HG03103 (cell line): Measurements from ENCODE around the gene RAPGEF5.

ENCODE experiments used
- ATAC-seq: cut with Tn5 transposase; IDR thresholded peaks from one replicate; pipeline ENCODE4 v1.9.1; 2021; ENCODE audit warnings: low read depth; ENCODE audit not compliant: unreplicated experiment

Gene RAPGEF5

GRCh38 chr7:22230238-22230637 is 126.7 kb downstream of the RAPGEF5 start:
- no peak for ATAC-seq

GRCh38 chr7:22229148-22229547 is 127.8 kb downstream of the RAPGEF5 start:
- ATAC-seq: no peak

GRCh38 chr7:22223807-22224206 is 133.1 kb downstream of the RAPGEF5 start:
- no peak for ATAC-seq

- ATAC-seq: no peak
Observed at GRCh38 chr7:22220941-22221340, 136.0 kb downstream of the RAPGEF5 start.

GRCh38 chr7:22219739-22220493 is 137.0 kb downstream of the RAPGEF5 start:
- no peak for ATAC-seq

- ATAC-seq: no peak
Observed at GRCh38 chr7:22219036-22219435, 137.9 kb downstream of the RAPGEF5 start.

- no peak for ATAC-seq
Observed at GRCh38 chr7:22216832-22217475, 140.0 kb downstream of the RAPGEF5 start.

GRCh38 chr7:22216309-22216708 is 140.6 kb downstream of the RAPGEF5 start:
- no peak for ATAC-seq

- no peak for ATAC-seq
Observed at GRCh38 chr7:22214000-22214399, 143.0 kb downstream of the RAPGEF5 start.

- ATAC-seq: no peak
Observed at GRCh38 chr7:22213081-22213480, 143.9 kb downstream of the RAPGEF5 start.

GRCh38 chr7:22210967-22211366 is 146.0 kb downstream of the RAPGEF5 start:
- no peak for ATAC-seq

GRCh38 chr7:22210355-22210754 is 146.6 kb downstream of the RAPGEF5 start:
- no peak for ATAC-seq

- ATAC-seq: no peak
Observed at GRCh38 chr7:22208799-22209198, 148.2 kb downstream of the RAPGEF5 start.

GRCh38 chr7:22207724-22208225 is 149.2 kb downstream of the RAPGEF5 start:
- ATAC-seq: no peak

- no peak for ATAC-seq
Observed at GRCh38 chr7:22205631-22206030, 151.3 kb downstream of the RAPGEF5 start.

- no peak for ATAC-seq
Observed at GRCh38 chr7:22204312-22204711, 152.6 kb downstream of the RAPGEF5 start.

- no peak for ATAC-seq
Observed at GRCh38 chr7:22202141-22202540, 154.8 kb downstream of the RAPGEF5 start.

- ATAC-seq: no peak
Observed at GRCh38 chr7:22201186-22201880, 155.6 kb downstream of the RAPGEF5 start.

GRCh38 chr7:22200777-22201176 is 156.2 kb downstream of the RAPGEF5 start:
- no peak for ATAC-seq

GRCh38 chr7:22200238-22200637 is 156.7 kb downstream of the RAPGEF5 start:
- ATAC-seq: no peak

- no peak for ATAC-seq
Observed at GRCh38 chr7:22197376-22197775, 159.6 kb downstream of the RAPGEF5 start.
